ENCODE results near the gene HOXB5. TPM values are rescaled to one million over a fixed set of nuclear protein-coding genes. Genes with fewer than 3 reads are reported as not detected.

Gene HOXB5
- total RNA-seq, 1 donor from 2014 or later = 3.9 TPM

GRCh38 chr17:48551214-48551555 lies 42.4 kb downstream of the HOXB5 start:
- Histone ChIP-seq H3K4me3 (no peak overlapping the region), H3K9me3 (no peaks in the 10 kb centered on the region), H3K27ac (peak overlapping the region; percentile 81), H3K4me1 (peaks cover 12% of the 10 kb centered on the region), H3K36me3 (no peaks in the 10 kb centered on the region), H3K27me3 (ENCODE audit: low read depth) (peaks cover 62% of the 10 kb centered on the region)
- intact Hi-C loops (cut with DNase I) = no loop called here
- no peak for TF ChIP-seq CTCF (IDR thresholded peaks at IDR 0.05)
- ATAC-seq = no peak
- DNase-seq = no peak

- Histone ChIP-seq H3K9me3 (no peaks in the 10 kb centered on the region), H3K4me1 (peaks cover 15% of the 10 kb centered on the region), H3K36me3 (no peaks in the 10 kb centered on the region), H3K4me3 (no peak overlapping the region), H3K27ac (peak overlapping the region; percentile 81), H3K27me3 (ENCODE audit: low read depth) (peaks cover 60% of the 10 kb centered on the region)
- no peak for TF ChIP-seq CTCF (IDR thresholded peaks at IDR 0.05)
- no peak for DNase-seq
- intact Hi-C loops (cut with DNase I) = no loop called here
- no peak for ATAC-seq
Observed at GRCh38 chr17:48550502-48551213, 42.9 kb downstream of the HOXB5 start.

GRCh38 chr17:48549914-48550501 lies 43.6 kb downstream of the HOXB5 start:
- no peak overlapping the region for H3K4me3 ChIP-seq
- intact Hi-C loops (cut with DNase I) = no loop called here
- DNase-seq = no peak

GRCh38 chr17:48549281-48549630 lies 44.3 kb downstream of the HOXB5 start:
- Histone ChIP-seq H3K4me1 (peaks cover 24% of the 10 kb centered on the region), H3K36me3 (no peaks in the 10 kb centered on the region), H3K4me3 (no peak overlapping the region), H3K9me3 (no peaks in the 10 kb centered on the region), H3K27me3 (ENCODE audit: low read depth) (peaks cover 62% of the 10 kb centered on the region), H3K27ac (peak overlapping the region; percentile 56)
- no peak for TF ChIP-seq CTCF (IDR thresholded peaks at IDR 0.05)
- intact Hi-C loops (cut with DNase I) = no loop called here
- DNase-seq = no peak
- no peak for ATAC-seq

More at GRCh38 chr17:48549914-48550501, 43.6 kb downstream of the HOXB5 start:
- Histone ChIP-seq H3K36me3 (no peaks in the 10 kb centered on the region), H3K27me3 (ENCODE audit: low read depth) (peaks cover 63% of the 10 kb centered on the region), H3K27ac (peak overlapping the region; percentile 81), H3K4me1 (peaks cover 21% of the 10 kb centered on the region), H3K9me3 (no peaks in the 10 kb centered on the region)
- TF ChIP-seq CTCF (IDR thresholded peaks at IDR 0.05) = no peak
- no peak for ATAC-seq

GRCh38 chr17:48548523-48549280 lies 44.9 kb downstream of the HOXB5 start:
- no peaks in the 10 kb centered on the region for H3K9me3 ChIP-seq
- DNase-seq (no peak), ATAC-seq (no peak)
- H3K27ac ChIP-seq = peak overlapping the region; percentile 56
- no peaks in the 10 kb centered on the region for H3K36me3 ChIP-seq
- peaks cover 24% of the 10 kb centered on the region for H3K4me1 ChIP-seq
- no peak for TF ChIP-seq CTCF (IDR thresholded peaks at IDR 0.05)
- intact Hi-C loops (cut with DNase I) = no loop called here
- peaks cover 61% of the 10 kb centered on the region for H3K27me3 ChIP-seq (ENCODE audit: low read depth)
- no peak overlapping the region for H3K4me3 ChIP-seq
